ENCODE results near the gene TPM4. TPM values are rescaled to one million over a fixed set of nuclear protein-coding genes. Genes with fewer than 3 reads are reported as not detected.
"Not testable (repeated sequence)": the region's sequence is repeated elsewhere in the genome, so short reads cannot be mapped to it uniquely, and the experiment has no call there.

The TPM4 gene
- polyA plus RNA-seq, 3 donors: 64.8 to 605 (median 330) TPM

GRCh38 chr19:16067205-16067938, 8.9 kb upstream of the TPM4 start:
- H3K27ac ChIP-seq (ENCODE audit: low read depth, low read length): no peak overlapping the region
- 62 to 77% (median 70%) methylated on average over 39 to 40 of the region's 40 CpGs for WGBS, 3 donors

DNA sequence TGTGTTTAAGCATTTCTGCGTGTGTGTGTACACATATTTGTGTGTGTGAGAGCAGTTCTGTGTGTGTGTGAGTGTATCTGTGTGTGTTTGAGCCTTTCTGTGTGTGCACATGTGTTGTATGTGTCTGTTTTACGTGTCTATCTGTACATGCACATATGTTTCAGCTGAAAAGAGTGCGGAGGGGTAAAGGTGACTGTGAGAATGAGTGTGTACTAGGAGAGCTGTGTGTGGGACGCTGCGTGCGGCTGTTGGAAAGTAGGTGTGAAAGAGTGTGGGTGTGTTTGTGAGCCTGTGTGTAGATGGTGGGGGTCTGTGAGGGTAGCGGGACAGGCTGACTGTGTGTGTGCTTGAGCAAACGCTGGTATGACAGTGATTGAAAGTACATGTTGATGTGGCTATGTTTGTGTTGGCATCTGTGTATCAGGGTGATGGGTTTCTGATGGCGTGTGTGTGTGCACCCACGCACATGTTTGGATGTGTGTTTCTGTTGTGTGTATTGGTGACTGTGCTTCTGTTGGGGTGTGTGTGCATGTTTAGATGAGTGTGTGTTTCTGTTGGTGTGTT, 7.5 kb upstream of the TPM4 start:
- no peak overlapping the region for H3K27ac ChIP-seq (ENCODE audit: low read depth, low read length)
- 72 to 86% (median 82%) methylated on average over 10 of the region's 10 CpGs for WGBS, 3 donors

DNA sequence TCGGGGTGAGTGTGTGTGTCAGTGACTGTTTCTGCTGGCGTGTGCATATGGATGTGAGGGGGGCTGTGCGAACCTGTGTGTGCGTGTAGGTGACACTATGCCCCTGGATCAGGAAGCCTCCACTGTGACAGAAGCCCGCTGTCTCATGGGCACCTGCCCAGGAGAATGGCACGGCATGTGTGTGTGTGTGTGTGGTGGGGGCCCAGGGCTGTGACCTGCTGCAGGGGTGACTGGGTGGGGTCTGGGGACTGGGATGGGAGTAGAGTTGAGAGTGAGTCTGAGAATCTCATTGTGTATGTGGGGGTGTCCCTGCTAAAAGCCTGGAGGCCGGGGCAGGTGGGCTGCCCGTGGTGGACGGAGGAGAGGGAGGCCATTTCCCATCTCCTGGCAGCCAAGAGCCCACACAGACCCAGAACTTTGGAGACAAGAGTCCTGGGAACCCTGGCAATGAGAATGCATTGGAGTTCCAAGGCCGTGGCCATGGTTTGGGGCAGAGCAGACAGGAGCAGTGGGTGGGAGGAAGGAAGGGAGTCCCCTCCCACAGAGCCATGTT, 6.4 kb upstream of the TPM4 start:
- peak overlapping the region; percentile 17 for H3K27ac ChIP-seq (ENCODE audit: low read depth, low read length)

DNA sequence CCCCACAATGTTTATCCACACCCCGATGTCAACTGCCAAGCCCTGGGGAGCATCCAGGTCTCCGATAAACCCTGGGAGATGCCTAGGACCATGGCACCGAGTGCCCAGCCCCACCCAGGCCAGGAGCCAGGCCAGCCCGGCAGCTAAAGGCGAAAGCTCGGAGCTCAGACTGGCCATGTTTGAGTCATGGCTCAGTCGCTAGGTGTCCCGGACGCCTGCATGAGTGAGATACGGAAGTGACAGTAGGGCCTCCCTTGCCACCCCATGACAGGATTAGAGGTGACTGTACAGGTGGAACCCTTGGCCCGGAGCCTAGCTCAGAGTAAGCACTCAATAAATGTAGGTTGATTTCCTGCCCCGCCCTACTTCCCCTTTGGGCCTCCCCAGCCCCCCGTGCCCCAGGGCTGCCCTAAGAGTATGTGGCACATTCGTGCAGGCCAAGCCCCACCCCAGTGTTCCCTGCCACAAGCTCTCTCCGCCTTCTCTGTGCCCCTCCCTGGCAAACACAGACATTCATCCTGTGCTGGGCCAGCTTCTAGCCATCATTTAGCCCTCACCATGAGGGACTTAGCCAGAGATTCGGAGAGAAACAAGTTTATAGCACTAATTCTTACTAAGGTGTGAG, 5.8 kb upstream of the TPM4 start:
- 38 to 67% (median 40%) methylated on average over 16 of the region's 16 CpGs for WGBS, 3 donors
- peak overlapping the region; percentile 17 for H3K27ac ChIP-seq (ENCODE audit: low read depth, low read length)

More for the DNA sequence above, 6.4 kb upstream of the TPM4 start:
- WGBS, 3 donors: 75 to 82% (median 79%) methylated on average over 10 of the region's 10 CpGs

- no peak overlapping the region for H3K27ac ChIP-seq (ENCODE audit: low read depth, low read length)
- WGBS, 3 donors: 80 to 86% (median 85%) methylated on average over 9 of the region's 9 CpGs
Observed at GRCh38 chr19:16071072-16071691, 5.1 kb upstream of the TPM4 start.

DNA sequence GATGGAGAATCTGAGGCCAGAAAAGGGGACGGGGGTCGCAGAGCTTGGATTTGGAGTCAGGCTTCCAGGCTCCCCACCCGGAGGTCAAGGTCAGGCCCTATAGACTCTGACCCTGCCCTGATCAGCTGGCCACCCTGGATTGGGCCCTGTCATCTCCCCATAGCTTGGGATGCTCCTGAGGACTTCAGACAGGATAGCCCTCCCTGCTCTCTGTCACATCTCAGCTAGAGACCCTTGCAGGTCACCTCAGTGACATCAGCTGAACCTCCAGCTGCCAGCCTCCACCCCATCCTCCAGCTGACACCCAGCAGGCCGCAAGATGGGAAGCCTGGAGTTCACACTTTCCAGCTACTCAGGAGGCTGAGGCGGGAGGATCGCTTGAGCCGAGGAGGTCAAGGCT, 2.8 kb upstream of the TPM4 start:
- no peak overlapping the region for H3K27ac ChIP-seq (ENCODE audit: low read depth, low read length)
- WGBS, 3 donors: 88 to 91% (median 90%) methylated on average over 7 of the region's 7 CpGs

- 46 to 71% (median 58%) methylated on average over 3 of the region's 3 CpGs for WGBS, 3 donors
- no peak overlapping the region for H3K27ac ChIP-seq (ENCODE audit: low read depth, low read length)
Observed at GRCh38 chr19:16073988-16074387, 2.3 kb upstream of the TPM4 start.

DNA sequence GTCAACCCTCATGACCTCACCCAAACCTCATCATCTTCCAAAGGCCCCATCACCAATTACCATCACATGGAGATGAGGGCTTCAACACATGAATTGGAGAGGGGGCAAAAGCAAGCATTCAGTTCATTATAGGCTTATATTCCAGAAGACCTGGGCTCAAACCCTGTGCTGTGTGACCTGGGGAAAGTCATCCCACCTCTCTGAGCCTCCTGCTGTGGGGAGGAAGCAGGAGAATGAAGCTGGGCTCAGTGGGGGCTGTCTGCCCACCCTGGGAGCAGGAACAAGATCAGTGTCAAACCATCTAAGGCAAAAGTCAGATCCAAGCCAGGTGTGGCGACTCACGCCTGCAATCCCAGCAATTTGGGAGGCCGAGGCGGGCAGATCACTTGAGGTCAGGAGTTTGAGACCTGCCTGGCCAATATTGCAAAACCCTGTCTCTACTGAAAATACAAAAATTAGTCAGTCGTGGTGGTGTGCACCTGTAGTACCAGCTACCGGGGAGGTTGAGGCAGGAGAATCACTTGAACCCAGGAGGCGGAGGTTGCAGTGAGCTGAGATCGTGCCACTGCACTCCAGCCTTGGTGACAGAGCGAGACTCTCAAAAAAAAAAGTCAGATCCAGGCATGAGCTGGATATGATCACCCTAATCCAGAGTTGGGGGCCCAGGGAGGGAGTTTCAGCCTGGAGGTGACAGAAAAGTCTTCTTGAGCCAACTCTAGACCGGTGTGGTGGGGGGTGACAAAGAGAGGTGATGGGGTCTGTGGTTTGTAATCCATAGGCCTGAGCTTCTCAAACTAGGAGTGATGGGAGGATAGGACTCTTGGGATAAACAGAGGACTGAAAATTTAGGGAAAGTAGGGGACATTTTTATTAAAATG, 1.6 kb upstream of the TPM4 start:
- H3K27ac ChIP-seq (ENCODE audit: low read depth, low read length): no peak overlapping the region
- WGBS, 3 donors: 93 to 95% (median 93%) methylated on average over 10 of the region's 10 CpGs

DNA sequence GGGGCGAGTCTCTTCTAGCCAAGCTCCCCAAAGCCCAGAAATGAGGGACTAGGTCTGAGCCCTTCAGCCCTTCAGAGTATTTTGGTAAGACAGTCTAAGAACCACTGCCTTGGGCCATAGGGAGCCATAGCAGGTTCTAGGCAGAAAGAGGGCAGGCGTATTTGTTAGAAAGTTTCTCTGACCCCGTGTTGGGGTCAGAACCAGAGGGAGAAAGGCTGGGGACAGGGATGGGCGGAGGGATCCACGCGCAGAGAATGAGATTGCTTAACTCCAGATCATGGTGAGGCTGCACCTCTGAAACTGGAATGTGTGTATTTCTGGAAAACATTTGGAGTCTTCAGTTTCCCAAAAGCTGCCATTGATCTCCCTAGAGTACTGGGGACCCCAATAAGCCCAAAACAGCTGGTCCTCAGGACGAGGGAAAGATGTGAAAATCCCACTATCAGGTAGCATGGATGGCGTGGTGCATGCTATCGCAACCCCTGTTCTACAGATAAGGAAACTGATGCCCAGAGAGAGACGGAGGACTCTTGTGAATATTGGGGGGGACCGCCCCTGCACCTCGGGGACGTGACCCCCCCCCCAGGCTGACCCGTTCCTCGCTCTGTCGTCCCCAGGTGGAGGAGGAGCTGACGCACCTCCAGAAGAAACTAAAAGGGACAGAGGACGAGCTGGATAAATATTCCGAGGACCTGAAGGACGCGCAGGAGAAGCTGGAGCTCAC, 703 bp upstream of the TPM4 start:
- WGBS, 3 donors: 29 to 32% (median 29%) methylated on average over 21 of the region's 21 CpGs
- no peak overlapping the region for H3K27ac ChIP-seq (ENCODE audit: low read depth, low read length)

GRCh38 chr19:16076958-16077611, 790 bp downstream of the TPM4 start:
- 0 to 1% (median 0%) methylated on average over 35 to 56 of the region's 56 CpGs for WGBS, 3 donors
- H3K27ac ChIP-seq (ENCODE audit: low read depth, low read length): peak overlapping the region; percentile 85

DNA sequence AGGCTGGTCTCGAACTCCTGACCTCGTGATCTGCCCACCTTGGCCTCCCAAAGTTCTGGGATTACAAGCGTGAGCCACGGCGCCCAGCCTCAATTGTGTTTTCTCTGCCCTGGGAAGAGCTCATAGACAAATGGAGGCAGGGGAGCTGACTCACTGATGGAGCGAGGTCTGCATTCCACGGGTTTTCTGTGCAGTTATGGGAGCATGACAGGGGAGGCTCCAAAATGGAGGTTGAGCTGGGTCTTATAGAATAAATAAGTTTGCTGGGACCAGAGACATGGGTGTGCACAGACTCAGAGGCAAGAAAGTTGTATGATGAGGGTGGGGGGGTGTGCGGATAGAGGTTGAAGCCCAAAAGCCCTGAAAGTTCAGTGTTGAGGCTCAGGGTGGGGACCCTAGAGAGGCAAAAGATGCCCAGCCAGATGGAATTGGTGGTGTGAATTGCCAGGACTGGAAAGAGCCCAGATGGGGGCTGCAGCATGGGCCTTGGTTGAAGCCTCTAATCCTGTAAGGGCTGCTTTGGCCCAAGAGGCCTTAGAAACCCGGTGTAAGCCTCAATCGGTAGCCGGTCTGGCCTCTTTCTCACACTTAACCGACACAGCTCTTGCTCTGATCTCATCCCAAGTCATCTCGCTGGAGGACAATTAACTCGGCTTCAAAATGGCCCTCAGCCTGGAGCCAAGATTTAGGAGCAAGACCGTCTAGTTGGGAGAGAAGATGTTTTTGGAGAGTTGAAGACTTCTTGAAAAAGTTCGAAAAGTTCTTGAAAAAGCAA, 1.9 kb downstream of the TPM4 start:
- H3K27ac ChIP-seq (ENCODE audit: low read depth, low read length): peak overlapping the region; percentile 76
- WGBS, 3 donors: 23 to 63% (median 26%) methylated on average over 16 of the region's 16 CpGs

DNA sequence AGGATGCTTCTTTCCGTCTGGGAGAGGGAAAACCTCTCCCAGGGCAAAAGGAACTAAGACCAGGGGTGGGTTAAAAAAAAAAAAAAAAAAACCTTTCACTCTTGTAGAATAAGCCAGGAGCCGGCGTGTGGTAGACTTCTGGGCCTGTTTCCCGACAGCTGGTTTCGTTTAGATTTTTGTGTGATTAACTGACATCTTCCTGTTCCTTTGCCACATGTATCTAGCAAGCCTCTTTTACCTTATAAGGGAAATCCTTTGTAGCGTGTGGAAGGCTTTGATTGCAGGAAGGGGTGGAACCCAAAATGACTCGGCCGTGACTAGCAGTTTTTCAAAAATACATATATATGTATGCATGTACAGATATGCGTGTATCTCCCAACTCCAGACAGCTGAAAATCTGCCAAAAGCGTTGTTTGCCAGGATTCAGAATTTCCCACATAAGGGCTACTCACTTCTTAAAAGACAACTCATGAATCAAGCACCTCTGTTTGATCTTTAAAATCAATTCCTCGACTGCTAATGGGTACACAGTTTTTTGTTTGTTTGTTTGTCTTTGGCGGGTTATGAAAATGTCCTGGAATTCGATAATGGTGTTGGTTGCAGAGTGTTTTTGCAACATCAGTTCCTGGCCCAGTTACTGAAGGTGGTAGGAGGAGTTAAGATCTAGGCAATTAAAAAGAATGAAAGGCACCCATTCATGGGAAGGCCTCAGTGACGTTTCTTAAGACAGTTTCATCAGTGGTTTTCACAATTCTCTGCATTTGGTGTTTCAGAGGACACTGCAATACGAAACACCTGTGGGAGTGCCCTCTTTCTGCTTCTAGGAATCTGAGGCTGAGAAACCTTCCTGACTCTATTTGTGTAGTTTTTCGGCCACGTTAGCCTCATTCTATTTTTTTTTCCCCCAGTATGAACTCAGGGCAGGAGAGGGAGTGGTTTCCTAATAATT, 2.7 kb downstream of the TPM4 start:
- H3K27ac ChIP-seq (ENCODE audit: low read depth, low read length): peak overlapping the region; percentile 76
- 5 to 20% (median 5%) methylated on average over 17 of the region's 17 CpGs for WGBS, 3 donors

DNA sequence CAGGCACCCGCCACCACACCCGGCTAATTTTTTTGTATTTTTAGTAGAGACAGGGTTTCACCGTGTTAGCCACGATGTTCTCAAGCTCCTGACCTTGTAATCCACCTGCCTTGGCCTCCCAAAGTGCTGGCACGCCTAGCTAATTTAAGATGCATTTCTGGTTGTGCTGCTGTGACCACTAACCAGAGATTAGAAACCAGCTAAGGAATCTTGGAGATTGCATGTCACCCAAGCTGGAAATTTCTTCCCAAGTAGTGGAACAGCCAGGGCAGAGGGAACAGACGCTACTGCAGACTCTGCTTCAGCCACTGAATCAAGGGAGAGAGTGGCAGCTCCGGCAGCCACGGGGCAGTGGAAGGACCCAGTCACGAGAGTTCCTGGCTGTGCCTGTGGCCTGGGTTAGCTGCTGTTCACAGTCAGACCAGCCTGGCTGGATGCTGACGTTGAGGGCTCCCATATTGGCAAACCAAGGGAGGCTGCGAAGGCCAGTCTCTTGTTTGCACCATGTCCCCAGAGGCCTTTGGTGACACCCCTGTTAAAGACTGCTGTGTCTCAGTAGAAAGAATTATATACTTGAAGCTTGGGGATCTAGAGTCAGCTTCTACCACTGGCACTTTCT, 7.9 kb downstream of the TPM4 start:
- 90 to 93% (median 92%) methylated on average over 11 of the region's 11 CpGs for WGBS, 3 donors
- no peak overlapping the region for H3K27ac ChIP-seq (ENCODE audit: low read depth, low read length)

DNA sequence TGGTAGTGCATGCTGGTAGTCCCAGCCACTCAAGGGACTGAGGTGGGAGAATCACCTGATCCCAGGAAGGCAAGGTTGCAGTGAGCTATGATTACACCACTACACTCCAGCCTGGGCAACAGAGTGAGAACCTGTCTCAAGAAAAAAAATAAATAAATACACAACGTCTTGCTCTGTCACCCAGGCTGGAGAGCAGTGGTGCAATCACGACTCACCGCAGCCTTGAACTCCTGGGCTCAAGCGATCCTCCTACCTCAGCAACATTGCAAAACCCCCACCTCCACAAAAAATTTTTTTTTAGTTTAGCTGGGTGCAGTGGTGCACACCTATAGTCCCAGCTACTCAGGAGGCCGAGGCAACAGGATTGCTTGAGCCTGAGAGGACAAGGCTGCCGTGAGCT, 8.8 kb downstream of the TPM4 start:
- H3K27ac ChIP-seq (ENCODE audit: low read depth, low read length): no peak overlapping the region
- WGBS, 3 donors: 57 to 83% (median 66%) methylated on average over 6 of the region's 6 CpGs

- 91 to 92% (median 91%) methylated on average over 11 of the region's 11 CpGs for WGBS, 3 donors
- not testable (repeated sequence) for H3K27ac ChIP-seq (ENCODE audit: low read depth, low read length)
Observed at GRCh38 chr19:16087404-16087803, 11.1 kb downstream of the TPM4 start.

Measured in adipose tissue (tissue), 3 donors.